Hepatocyte (in vitro differentiated cells): Measurements from ENCODE around the gene SPEG.

Experiments used
- CTCF ChIP-seq: fragments of 200-600 bp; sonication (generic); IDR thresholded peaks from 2 replicates; pipeline ENCODE4 v1.5.1; 2016; ENCODE audit warnings: antibody characterized with exemption, mild to moderate bottlenecking; ENCODE audit not compliant: poor library complexity
- EZH2 ChIP-seq: fragments of 200-600 bp; sonication (generic); IDR thresholded peaks from 2 replicates; pipeline ENCODE4 v1.6.1; 2016; ENCODE audit warnings: antibody characterized with exemption, mild to moderate bottlenecking, borderline replicate concordance

GRCh38 chr2:219506802-219507526, 72.3 kb downstream of the SPEG start:
- TF ChIP-seq CTCF (no peak), EZH2 (no peak)
